ENCODE results near the gene PCYT2. TPM values are rescaled to one million over a fixed set of nuclear protein-coding genes. Genes with fewer than 3 reads are reported as not detected.
A peak's percentile ranks its signal among the peaks of the same experiment; 100 is the strongest.

The PCYT2 gene
- total and polyA plus RNA-seq, 9 of the 15 experiments (the other 6 are each of a cell fraction or from before 2014, with no cell fraction given): 0.92 to 134 (median 82.5) TPM

DNA sequence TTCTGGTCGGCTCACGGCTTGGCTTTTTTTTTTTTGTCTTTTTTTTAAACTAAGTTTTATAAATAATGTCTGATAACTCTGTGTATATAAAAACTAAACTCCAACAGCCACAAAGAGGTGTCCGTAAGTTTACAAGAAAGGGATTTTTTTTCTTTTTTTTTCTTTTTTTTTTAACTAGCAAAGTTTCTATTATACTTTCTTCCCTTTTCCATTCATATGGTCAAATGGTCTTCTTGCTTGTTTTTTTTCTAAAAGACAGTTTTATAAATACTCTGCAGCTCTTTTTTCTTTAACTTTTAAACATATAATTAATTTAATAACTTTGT, 10.3 kb upstream of the PCYT2 start:
- Histone ChIP-seq H3K27ac (ENCODE audit: extremely low read depth, low read depth, low read length) (peak overlapping the region; percentile 98; the same call in 2 of the 3 replicates), H4K20me1 (replicated peaks; ENCODE audit: control insufficient read depth, insufficient read depth, low read length) (peaks cover 24% of the 10 kb centered on the region; the same call in 1 of the 2 replicates), H3K79me2 (ENCODE audit: control insufficient read depth, insufficient read depth, low read length) (peaks cover 97% of the 10 kb centered on the region), H3K4me3 (no peak overlapping the region), H3K4me2 (ENCODE audit: insufficient read depth, low read length) (peak overlapping the region; percentile 89), H3K4me1 (replicated peaks in 1 of 2; ENCODE audit: control insufficient read depth in 2 of 2, insufficient read depth in 2 of 2, low read length in 2 of 2) (peaks cover 52 to 95% of the 10 kb centered on the region in 2 experiments), H3K9ac (ENCODE audit: insufficient read depth in 1 of 2, low read depth in 2 of 2, low read length in 2 of 2) (peak overlapping the region; percentile 16 to 82), H3K9me1 (ENCODE audit: control insufficient read depth, insufficient read depth, low read length) (peaks cover 6% of the 10 kb centered on the region), H3K36me3 (ENCODE audit: control insufficient read depth, insufficient read depth, low read length) (peaks cover 46% of the 10 kb centered on the region), H3K9me3 (replicated peaks; ENCODE audit: control insufficient read depth, insufficient read depth, low read depth, low read length) (no peaks in the 10 kb centered on the region), H3K27me3 (ENCODE audit: control insufficient read depth in 2 of 2, insufficient read depth in 2 of 2, low read length in 2 of 2) (no peaks in the 10 kb centered on the region), H2AFZ (ENCODE audit: low read depth, low read length) (no peak overlapping the region)
- WGBS (ENCODE audit: insufficient coverage, low coverage, missing lambda C conversion rate): 69% methylated on average over 3 of the region's 3 CpGs
- intact Hi-C loops (cut with micrococcal nuclease): no loop called here
- ChIA-PET POLR2A (interaction anchor here (1.0 to 1.6 kb wide), 2 partner anchors 10 to 23 kb away, joined by 3 to 12 read pairs; partner anchors contain the start of gene PCYT2), CTCF (ENCODE audit: low intra/inter-chr PET ratio) (interaction anchor here (0.7 kb wide), 1 partner anchor 863 kb away, joined by 4 read pairs; no protein-coding TSS in a partner anchor)
- DNase-seq (ENCODE audit: extremely low read depth in 1 of 4, low spot score in 3 of 4) (no peak), FAIRE-seq (peak; percentile 77), ATAC-seq (no peak)
- BruUV-seq (replicated peaks): no TSS peak
- no peak for TF ChIP-seq SMARCE1 (IDR thresholded peaks at IDR 0.05)
- no peak for TF ChIP-seq ZNF780A (CRISPR knock-in tag; IDR thresholded peaks at IDR 0.05)
- TF ChIP-seq, protein P1, sequence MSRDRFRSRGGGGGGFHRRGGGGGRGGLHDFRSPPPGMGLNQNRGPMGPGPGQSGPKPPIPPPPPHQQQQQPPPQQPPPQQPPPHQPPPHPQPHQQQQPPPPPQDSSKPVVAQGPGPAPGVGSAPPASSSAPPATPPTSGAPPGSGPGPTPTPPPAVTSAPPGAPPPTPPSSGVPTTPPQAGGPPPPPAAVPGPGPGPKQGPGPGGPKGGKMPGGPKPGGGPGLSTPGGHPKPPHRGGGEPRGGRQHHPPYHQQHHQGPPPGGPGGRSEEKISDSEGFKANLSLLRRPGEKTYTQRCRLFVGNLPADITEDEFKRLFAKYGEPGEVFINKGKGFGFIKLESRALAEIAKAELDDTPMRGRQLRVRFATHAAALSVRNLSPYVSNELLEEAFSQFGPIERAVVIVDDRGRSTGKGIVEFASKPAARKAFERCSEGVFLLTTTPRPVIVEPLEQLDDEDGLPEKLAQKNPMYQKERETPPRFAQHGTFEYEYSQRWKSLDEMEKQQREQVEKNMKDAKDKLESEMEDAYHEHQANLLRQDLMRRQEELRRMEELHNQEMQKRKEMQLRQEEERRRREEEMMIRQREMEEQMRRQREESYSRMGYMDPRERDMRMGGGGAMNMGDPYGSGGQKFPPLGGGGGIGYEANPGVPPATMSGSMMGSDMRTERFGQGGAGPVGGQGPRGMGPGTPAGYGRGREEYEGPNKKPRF (IDR thresholded peaks at IDR 0.05; ENCODE audit: low read depth, low read length): no peak
- peak; percentile 3; the same call in 1 of the 2 replicates for TF ChIP-seq POLR2AphosphoS5 (IDR thresholded peaks at IDR 0.05; ENCODE audit: control insufficient read depth, insufficient read depth, low read depth, low read length)
- TF ChIP-seq, protein P2, sequence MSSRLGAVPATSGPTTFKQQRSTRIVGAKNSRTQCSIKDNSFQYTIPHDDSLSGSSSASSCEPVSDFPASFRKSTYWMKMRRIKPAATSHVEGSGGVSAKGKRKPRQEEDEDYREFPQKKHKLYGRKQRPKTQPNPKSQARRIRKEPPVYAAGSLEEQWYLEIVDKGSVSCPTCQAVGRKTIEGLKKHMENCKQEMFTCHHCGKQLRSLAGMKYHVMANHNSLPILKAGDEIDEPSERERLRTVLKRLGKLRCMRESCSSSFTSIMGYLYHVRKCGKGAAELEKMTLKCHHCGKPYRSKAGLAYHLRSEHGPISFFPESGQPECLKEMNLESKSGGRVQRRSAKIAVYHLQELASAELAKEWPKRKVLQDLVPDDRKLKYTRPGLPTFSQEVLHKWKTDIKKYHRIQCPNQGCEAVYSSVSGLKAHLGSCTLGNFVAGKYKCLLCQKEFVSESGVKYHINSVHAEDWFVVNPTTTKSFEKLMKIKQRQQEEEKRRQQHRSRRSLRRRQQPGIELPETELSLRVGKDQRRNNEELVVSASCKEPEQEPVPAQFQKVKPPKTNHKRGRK (tag; IDR thresholded peaks at IDR 0.05): peak; percentile 54; the same call in 1 of the 2 replicates
- in situ Hi-C loops (cut with MboI): no loop called here
